SK-N-MC (cell line): ENCODE results near the gene FAM204A.

Source experiments
- EZH2 ChIP-seq: fragments of 200-600 bp; sonication (generic); IDR thresholded peaks from one replicate; pipeline ENCODE4 v1.6.1; 2017; ENCODE audit warnings: antibody characterized with exemption
- FOXP2 ChIP-seq: optimal IDR thresholded peaks from 2 replicates; pipeline ENCODE3; 2011; ENCODE audit warnings: mild to moderate bottlenecking, moderate library complexity; ENCODE audit not compliant: insufficient read depth; ENCODE audit errors: extremely low read length, control extremely low read depth
- POLR2AphosphoS5 ChIP-seq: IDR thresholded peaks from 2 replicates; pipeline ENCODE4 v1.6.1; 2012; ENCODE audit warnings: mild to moderate bottlenecking, low read depth, low read length, borderline replicate concordance

GRCh38 chr10:118330295-118331076 lies 11.6 kb downstream of the FAM204A start:
- TF ChIP-seq POLR2AphosphoS5 (no peak), EZH2 (no peak), FOXP2 (no peak)
